Type B pancreatic cell (in vitro differentiated cells): ENCODE results near the gene DDC. TPM values are rescaled to one million over a fixed set of nuclear protein-coding genes. Genes with fewer than 3 reads are reported as not detected.

ENCODE experiments used
- DNase-seq: peaks from one replicate; pipeline ENCODE4 v3.0.0; 2021; ENCODE audit warnings: mixed read lengths; ENCODE audit not compliant: unreplicated experiment; ENCODE audit errors: extremely low spot score
- H3K27ac Mint-ChIP-seq: 2 replicates; pipeline ENCODE4 v1.8.0; 2021; ENCODE audit warnings: mild to moderate bottlenecking, mixed read lengths
- H3K27me3 Mint-ChIP-seq: 2 replicates; pipeline ENCODE4 v1.8.0; 2021; ENCODE audit warnings: mixed read lengths
- H3K36me3 Mint-ChIP-seq: 2 replicates; pipeline ENCODE4 v1.8.0; 2021; ENCODE audit warnings: mixed read lengths
- H3K4me1 Mint-ChIP-seq: one replicate; pipeline ENCODE4 v1.8.0; 2021; ENCODE audit warnings: mixed read lengths; ENCODE audit not compliant: unreplicated experiment
- H3K4me3 Mint-ChIP-seq: 2 replicates; pipeline ENCODE4 v1.8.0; 2021; ENCODE audit warnings: mild to moderate bottlenecking, mixed read lengths
- H3K9me3 Mint-ChIP-seq: 2 replicates; pipeline ENCODE4 v1.8.0; 2021; ENCODE audit warnings: mixed read lengths
- total RNA-seq: library from RNA; stranded (reverse); gene quantifications from 2 replicates; pipeline ENCODE4 v1.2.1, GENCODE V29; 2021; ENCODE audit warnings: low replicate concordance
- TF ChIP-seq, protein P1 (sequence below): fragments of 200-600 bp; sonication (generic); conservative IDR thresholded peaks from 2 replicates; pipeline ENCODE4 v1.5.0; 2021; ENCODE audit warnings: antibody characterized with exemption, mild to moderate bottlenecking

The DDC gene
- total RNA-seq, 1 donor from 2014 or later, result 29.9 TPM

DNA sequence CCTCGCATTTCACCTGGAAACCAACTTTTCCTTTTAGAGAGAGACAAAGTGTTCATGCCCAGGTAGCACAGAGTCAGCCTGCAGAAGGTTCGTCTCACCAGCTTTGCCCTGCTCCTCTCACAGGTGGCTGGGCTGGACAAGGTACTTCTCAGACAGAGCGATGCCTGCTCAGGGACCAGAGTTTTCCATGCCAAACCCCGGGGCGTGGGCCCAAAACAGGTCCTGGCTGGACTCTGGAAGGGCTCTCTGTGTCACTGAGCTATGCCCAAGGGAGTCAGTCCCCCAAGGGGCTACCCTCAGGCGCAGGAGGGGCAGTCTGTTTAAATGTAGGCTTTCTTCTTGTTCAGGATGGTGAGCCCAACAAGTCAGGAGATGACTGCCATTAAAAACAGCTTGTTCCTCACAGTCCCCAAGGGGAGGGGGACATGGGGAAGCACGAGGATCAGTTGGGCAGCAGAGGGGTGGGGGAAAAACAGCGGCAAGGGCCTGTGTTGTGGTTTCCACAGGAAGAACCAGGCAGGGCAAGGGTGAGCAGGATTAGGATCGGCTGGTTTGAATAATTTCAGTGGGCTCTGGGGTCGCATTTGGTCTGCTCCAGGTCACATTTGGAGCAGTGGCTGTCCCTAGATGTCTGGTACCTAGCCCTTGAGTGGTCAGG lies 59.5 kb downstream of the DDC start:
- peaks cover 5% of the 10 kb centered on the region for H3K9me3 Mint-ChIP-seq
- DNase-seq, result no peak
- H3K4me3 Mint-ChIP-seq, result no peak overlapping the region
- TF ChIP-seq, protein P1, sequence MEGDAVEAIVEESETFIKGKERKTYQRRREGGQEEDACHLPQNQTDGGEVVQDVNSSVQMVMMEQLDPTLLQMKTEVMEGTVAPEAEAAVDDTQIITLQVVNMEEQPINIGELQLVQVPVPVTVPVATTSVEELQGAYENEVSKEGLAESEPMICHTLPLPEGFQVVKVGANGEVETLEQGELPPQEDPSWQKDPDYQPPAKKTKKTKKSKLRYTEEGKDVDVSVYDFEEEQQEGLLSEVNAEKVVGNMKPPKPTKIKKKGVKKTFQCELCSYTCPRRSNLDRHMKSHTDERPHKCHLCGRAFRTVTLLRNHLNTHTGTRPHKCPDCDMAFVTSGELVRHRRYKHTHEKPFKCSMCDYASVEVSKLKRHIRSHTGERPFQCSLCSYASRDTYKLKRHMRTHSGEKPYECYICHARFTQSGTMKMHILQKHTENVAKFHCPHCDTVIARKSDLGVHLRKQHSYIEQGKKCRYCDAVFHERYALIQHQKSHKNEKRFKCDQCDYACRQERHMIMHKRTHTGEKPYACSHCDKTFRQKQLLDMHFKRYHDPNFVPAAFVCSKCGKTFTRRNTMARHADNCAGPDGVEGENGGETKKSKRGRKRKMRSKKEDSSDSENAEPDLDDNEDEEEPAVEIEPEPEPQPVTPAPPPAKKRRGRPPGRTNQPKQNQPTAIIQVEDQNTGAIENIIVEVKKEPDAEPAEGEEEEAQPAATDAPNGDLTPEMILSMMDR, result no peak
- H3K27me3 Mint-ChIP-seq, result no peaks in the 10 kb centered on the region
- no peaks in the 10 kb centered on the region for H3K36me3 Mint-ChIP-seq
- H3K27ac Mint-ChIP-seq, result no peak overlapping the region
- H3K4me1 Mint-ChIP-seq, result peaks cover 4% of the 10 kb centered on the region

DNA sequence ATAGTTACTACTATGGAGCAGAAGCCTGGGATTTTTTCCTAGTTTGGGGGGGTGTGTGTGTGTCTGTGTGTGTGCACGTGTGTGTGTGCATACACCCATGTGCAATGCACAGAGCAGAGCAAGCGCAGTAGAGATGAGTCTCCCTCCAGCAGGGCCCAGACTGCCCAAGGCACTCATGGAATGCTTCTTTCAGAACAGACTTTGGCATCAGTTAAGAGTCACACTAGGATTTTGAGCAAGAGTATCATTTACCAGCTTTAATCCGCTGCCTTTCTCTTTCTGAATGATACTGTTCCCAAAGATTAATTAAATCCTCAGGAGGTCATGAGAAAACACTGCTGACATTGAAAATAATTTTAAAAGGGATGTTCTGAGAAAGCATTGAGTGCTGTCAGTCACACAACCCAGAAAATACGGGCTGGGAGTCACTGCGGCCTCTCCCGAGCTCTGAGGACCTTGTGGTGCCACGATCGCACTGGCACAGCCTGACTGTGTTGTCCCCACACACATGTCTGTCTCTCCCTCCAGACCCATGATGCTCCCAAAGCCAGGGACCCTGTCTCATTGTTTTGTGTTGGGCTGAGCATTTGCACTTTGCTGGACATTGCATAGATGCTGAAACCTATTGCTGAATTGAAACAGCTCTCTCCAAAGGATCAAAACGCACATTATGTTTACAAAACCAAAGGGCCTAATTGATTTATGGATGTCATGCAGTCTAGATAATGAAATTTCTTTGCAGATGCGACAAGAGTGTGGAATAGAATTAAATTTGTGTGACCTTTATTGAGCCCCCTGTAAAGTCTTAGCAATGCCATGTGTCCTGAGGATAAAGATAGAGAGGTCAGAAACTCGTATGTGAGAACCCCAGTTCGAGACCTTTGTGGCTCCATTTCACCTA lies 60.3 kb downstream of the DDC start:
- H3K27ac Mint-ChIP-seq, result no peak overlapping the region
- H3K27me3 Mint-ChIP-seq, result no peaks in the 10 kb centered on the region
- DNase-seq, result no peak
- H3K4me1 Mint-ChIP-seq, result peaks cover 4% of the 10 kb centered on the region
- TF ChIP-seq, protein P1, result no peak
- H3K36me3 Mint-ChIP-seq, result no peaks in the 10 kb centered on the region
- no peak overlapping the region for H3K4me3 Mint-ChIP-seq
- H3K9me3 Mint-ChIP-seq, result peaks cover 5% of the 10 kb centered on the region

GRCh38 chr7:50502947-50503346 lies 62.3 kb downstream of the DDC start:
- Mint-ChIP-seq H3K36me3 (no peaks in the 10 kb centered on the region), H3K27ac (no peak overlapping the region), H3K4me3 (no peak overlapping the region), H3K9me3 (peaks cover 9% of the 10 kb centered on the region), H3K27me3 (peaks cover 7% of the 10 kb centered on the region), H3K4me1 (peaks cover 4% of the 10 kb centered on the region)
- TF ChIP-seq, protein P1, result no peak
- no peak for DNase-seq

- no peak for DNase-seq
- no peak overlapping the region for H3K27ac Mint-ChIP-seq
- H3K9me3 Mint-ChIP-seq, result peaks cover 9% of the 10 kb centered on the region
- no peaks in the 10 kb centered on the region for H3K36me3 Mint-ChIP-seq
- H3K4me3 Mint-ChIP-seq, result no peak overlapping the region
- peaks cover 8% of the 10 kb centered on the region for H3K27me3 Mint-ChIP-seq
- TF ChIP-seq, protein P1, result no peak
- H3K4me1 Mint-ChIP-seq, result peaks cover 8% of the 10 kb centered on the region
These were observed 63.1 kb downstream of the DDC start for GRCh38 chr7:50502001-50502684.

GRCh38 chr7:50499092-50499491 lies 66.1 kb downstream of the DDC start:
- no peaks in the 10 kb centered on the region for H3K36me3 Mint-ChIP-seq
- H3K4me1 Mint-ChIP-seq, result peaks cover 14% of the 10 kb centered on the region
- H3K27me3 Mint-ChIP-seq, result peaks cover 11% of the 10 kb centered on the region
- H3K4me3 Mint-ChIP-seq, result no peak overlapping the region
- DNase-seq, result no peak
- TF ChIP-seq, protein P1, result no peak
- H3K9me3 Mint-ChIP-seq, result peaks cover 9% of the 10 kb centered on the region
- H3K27ac Mint-ChIP-seq, result no peak overlapping the region
